ENCODE results near the gene SPHK2.

Gene SPHK2

DNA sequence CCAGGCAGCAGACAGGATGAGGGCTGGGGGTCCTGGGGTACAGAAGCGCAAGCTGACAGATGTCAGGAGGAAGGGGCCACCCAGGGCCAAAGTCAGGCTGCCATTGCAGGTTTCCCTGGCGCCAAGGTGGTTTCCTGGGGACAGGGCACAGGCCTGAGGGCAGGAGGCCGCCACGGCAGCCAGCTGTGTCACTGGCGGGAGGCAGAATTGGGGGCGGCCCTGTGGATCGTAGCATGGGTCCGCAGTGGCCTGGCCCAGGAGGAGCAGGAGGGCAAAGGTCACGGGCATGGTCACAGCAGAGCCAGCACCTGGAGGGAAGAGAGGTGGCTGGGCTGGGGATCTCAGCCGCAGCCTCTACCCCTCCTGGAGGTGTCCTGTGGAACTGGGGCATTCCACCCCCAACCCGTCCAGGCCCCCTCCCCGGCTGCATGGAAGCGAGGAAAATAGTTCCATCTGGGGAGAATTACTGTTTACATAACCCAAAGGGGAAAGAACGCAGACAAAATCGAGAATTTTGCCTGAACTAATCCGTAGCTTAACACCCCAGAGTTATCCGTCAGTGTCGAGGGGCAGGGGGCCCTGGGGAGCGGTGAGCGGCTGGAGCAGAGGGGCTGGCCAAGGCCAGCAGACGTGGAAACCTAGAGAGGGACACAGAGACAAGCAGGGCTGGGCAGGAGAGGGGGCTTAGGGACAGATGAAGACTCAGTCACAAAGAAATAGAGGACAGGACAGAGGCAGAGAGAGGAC is 51.6 kb downstream of the SPHK2 start:
- Histone ChIP-seq H3K9ac (ENCODE audit: low read length) (no peak overlapping the region), H2BK120ac (ENCODE audit: insufficient read depth, low read length, poor library complexity) (no peak overlapping the region), H3K9me3 (ENCODE audit: insufficient read depth, low read depth, low read length) (peaks cover 11% of the 10 kb centered on the region), H3K27ac (ENCODE audit: low read depth, low read length) (no peak overlapping the region), H3K79me2 (ENCODE audit: control insufficient read depth, insufficient read depth, low read length, poor library complexity) (no peaks in the 10 kb centered on the region), H2AK5ac (ENCODE audit: low read length) (no peak overlapping the region), H2AFZ (ENCODE audit: insufficient read depth, low read length, poor library complexity) (no peak overlapping the region), H4K12ac (ENCODE audit: low read depth, low read length) (no peak overlapping the region), H4K91ac (ENCODE audit: low read depth, low read length) (no peak overlapping the region), H3K36me3 (ENCODE audit: control insufficient read depth in 1 of 2, insufficient read depth in 2 of 2, low read length in 2 of 2) (no peaks in the 10 kb centered on the region), H3K14ac (ENCODE audit: low read length) (no peak overlapping the region), H4K8ac (ENCODE audit: low read depth, low read length) (no peak overlapping the region), H2BK5ac (ENCODE audit: low read depth, low read length, poor library complexity) (no peak overlapping the region), H3K23ac (ENCODE audit: low read length) (no peak overlapping the region), H3K27me3 (ENCODE audit: insufficient read depth, low read length) (no peaks in the 10 kb centered on the region), H3K79me1 (ENCODE audit: low read length) (no peaks in the 10 kb centered on the region), H3K4me2 (ENCODE audit: low read length) (no peak overlapping the region), H3K4me3 (ENCODE audit: low read depth, low read length) (no peak overlapping the region), H3K4ac (ENCODE audit: low read depth, low read length) (no peak overlapping the region), H3K4me1 (ENCODE audit: control insufficient read depth in 1 of 2, insufficient read depth in 2 of 2, low read length in 2 of 2) (no peaks in the 10 kb centered on the region), H2BK12ac (ENCODE audit: low read length) (no peak overlapping the region), H3K18ac (ENCODE audit: low read length) (no peak overlapping the region)
- no peak for DNase-seq
- no CpG with 5 or more reads among the region's 21 CpGs for WGBS (ENCODE audit: extremely low coverage, insufficient coverage, insufficient read length)

DNA sequence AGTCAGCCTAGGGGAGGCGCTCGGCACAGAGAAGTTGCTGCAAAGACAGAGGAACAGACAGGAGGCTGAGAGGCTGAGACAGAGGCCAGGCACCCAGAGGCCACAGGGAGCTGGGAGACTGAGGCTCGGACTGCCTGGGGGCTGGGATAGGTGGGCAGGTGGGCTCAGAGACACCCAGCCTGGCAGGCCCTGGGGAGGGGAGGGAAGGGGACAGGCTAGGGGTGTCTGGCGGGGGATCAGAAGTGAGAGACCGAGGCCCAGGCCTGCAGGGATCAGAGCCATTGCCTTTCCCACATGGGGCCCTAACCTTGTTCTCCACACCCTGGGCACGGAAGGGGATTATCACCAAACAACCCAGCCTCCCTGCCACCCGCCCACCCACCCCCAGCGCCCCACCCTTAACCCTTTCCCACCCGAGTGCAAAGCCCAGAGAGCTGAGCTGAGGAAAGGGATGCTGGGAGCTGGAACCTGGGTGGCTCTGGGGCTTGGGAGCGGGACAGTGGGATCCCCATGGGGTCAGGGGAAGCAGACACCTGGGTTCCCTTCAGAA is 52.2 kb downstream of the SPHK2 start:
- Histone ChIP-seq H2AK5ac (ENCODE audit: low read length) (no peak overlapping the region), H3K9me3 (ENCODE audit: insufficient read depth, low read depth, low read length) (peaks cover 11% of the 10 kb centered on the region), H4K12ac (ENCODE audit: low read depth, low read length) (no peak overlapping the region), H3K4me2 (ENCODE audit: low read length) (no peak overlapping the region), H3K23ac (ENCODE audit: low read length) (no peak overlapping the region), H3K14ac (ENCODE audit: low read length) (no peak overlapping the region), H2BK120ac (ENCODE audit: insufficient read depth, low read length, poor library complexity) (no peak overlapping the region), H3K79me1 (ENCODE audit: low read length) (no peaks in the 10 kb centered on the region), H3K4me3 (ENCODE audit: low read depth, low read length) (no peak overlapping the region), H3K79me2 (ENCODE audit: control insufficient read depth, insufficient read depth, low read length, poor library complexity) (no peaks in the 10 kb centered on the region), H3K27me3 (ENCODE audit: insufficient read depth, low read length) (no peaks in the 10 kb centered on the region), H4K8ac (ENCODE audit: low read depth, low read length) (no peak overlapping the region), H3K36me3 (ENCODE audit: control insufficient read depth in 1 of 2, insufficient read depth in 2 of 2, low read length in 2 of 2) (no peaks in the 10 kb centered on the region), H2BK5ac (ENCODE audit: low read depth, low read length, poor library complexity) (no peak overlapping the region), H2AFZ (ENCODE audit: insufficient read depth, low read length, poor library complexity) (no peak overlapping the region), H3K4me1 (ENCODE audit: control insufficient read depth in 1 of 2, insufficient read depth in 2 of 2, low read length in 2 of 2) (no peaks in the 10 kb centered on the region), H3K4ac (ENCODE audit: low read depth, low read length) (no peak overlapping the region), H3K9ac (ENCODE audit: low read length) (no peak overlapping the region), H4K91ac (ENCODE audit: low read depth, low read length) (no peak overlapping the region), H3K27ac (ENCODE audit: low read depth, low read length) (no peak overlapping the region), H3K18ac (ENCODE audit: low read length) (no peak overlapping the region), H2BK12ac (ENCODE audit: low read length) (no peak overlapping the region)
- DNase-seq: no peak
- no CpG with 5 or more reads among the region's 10 CpGs for WGBS (ENCODE audit: extremely low coverage, insufficient coverage, insufficient read length)

DNA sequence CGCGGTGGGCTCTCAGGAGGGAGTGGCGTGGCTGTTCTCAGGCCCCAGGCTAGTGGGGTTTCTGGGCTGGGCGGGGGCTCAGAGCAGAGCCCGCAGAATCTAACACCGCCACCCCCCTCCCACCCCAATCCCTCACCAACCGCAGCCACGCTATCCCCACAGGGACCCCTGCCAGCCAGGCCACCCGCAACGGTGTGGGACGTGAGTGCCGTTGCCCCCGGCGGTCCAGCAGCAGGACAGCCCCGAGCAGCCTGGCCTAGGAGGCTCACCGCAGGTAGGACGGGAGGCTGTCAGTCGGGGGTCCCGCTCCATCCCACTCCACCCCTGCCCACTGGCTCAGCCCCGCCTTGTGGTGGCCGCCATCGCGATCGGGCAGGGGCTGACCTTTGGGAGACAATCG is 53.7 kb downstream of the SPHK2 start, which contains the start of gene NTN5:
NTN5 (minus strand) TSS at position 24 of the 400 bp plus-strand sequence. CDS start 2,031 bp downstream, outside the sequence.
- peaks cover 11% of the 10 kb centered on the region for H3K9me3 ChIP-seq (ENCODE audit: insufficient read depth, low read depth, low read length)
- H3K14ac ChIP-seq (ENCODE audit: low read length): no peak within 1 kb of the TSS
- H3K36me3 ChIP-seq (ENCODE audit: control insufficient read depth in 1 of 2, insufficient read depth in 2 of 2, low read length in 2 of 2): no peaks in the 10 kb centered on the region
- no peak within 1 kb of the TSS for H3K27ac ChIP-seq (ENCODE audit: low read depth, low read length)
- no peak within 1 kb of the TSS for H3K9ac ChIP-seq (ENCODE audit: low read length)
- H4K91ac ChIP-seq (ENCODE audit: low read depth, low read length): no peak within 1 kb of the TSS
- H3K79me1 ChIP-seq (ENCODE audit: low read length): no peaks in the 10 kb centered on the region
- H4K8ac ChIP-seq (ENCODE audit: low read depth, low read length): no peak within 1 kb of the TSS
- H3K4me2 ChIP-seq (ENCODE audit: low read length): no peak within 1 kb of the TSS
- no peaks in the 10 kb centered on the region for H3K27me3 ChIP-seq (ENCODE audit: insufficient read depth, low read length)
- no peak within 1 kb of the TSS for H2BK12ac ChIP-seq (ENCODE audit: low read length)
- H3K4me3 ChIP-seq (ENCODE audit: low read depth, low read length): no peak within 1 kb of the TSS
- H3K23ac ChIP-seq (ENCODE audit: low read length): no peak within 1 kb of the TSS
- no peak within 1 kb of the TSS for H2AK5ac ChIP-seq (ENCODE audit: low read length)
- H3K18ac ChIP-seq (ENCODE audit: low read length): no peak within 1 kb of the TSS
- H2AFZ ChIP-seq (ENCODE audit: insufficient read depth, low read length, poor library complexity): no peak within 1 kb of the TSS
- DNase-seq: no peak
- no CpG with 5 or more reads among the region's 25 CpGs for WGBS (ENCODE audit: extremely low coverage, insufficient coverage, insufficient read length)
- H3K4me1 ChIP-seq (ENCODE audit: control insufficient read depth in 1 of 2, insufficient read depth in 2 of 2, low read length in 2 of 2): no peaks in the 10 kb centered on the region
- no peak within 1 kb of the TSS for H2BK5ac ChIP-seq (ENCODE audit: low read depth, low read length, poor library complexity)
- H4K12ac ChIP-seq (ENCODE audit: low read depth, low read length): no peak within 1 kb of the TSS
- no peak within 1 kb of the TSS for H2BK120ac ChIP-seq (ENCODE audit: insufficient read depth, low read length, poor library complexity)
- no peaks in the 10 kb centered on the region for H3K79me2 ChIP-seq (ENCODE audit: control insufficient read depth, insufficient read depth, low read length, poor library complexity)
- H3K4ac ChIP-seq (ENCODE audit: low read depth, low read length): no peak within 1 kb of the TSS

DNA sequence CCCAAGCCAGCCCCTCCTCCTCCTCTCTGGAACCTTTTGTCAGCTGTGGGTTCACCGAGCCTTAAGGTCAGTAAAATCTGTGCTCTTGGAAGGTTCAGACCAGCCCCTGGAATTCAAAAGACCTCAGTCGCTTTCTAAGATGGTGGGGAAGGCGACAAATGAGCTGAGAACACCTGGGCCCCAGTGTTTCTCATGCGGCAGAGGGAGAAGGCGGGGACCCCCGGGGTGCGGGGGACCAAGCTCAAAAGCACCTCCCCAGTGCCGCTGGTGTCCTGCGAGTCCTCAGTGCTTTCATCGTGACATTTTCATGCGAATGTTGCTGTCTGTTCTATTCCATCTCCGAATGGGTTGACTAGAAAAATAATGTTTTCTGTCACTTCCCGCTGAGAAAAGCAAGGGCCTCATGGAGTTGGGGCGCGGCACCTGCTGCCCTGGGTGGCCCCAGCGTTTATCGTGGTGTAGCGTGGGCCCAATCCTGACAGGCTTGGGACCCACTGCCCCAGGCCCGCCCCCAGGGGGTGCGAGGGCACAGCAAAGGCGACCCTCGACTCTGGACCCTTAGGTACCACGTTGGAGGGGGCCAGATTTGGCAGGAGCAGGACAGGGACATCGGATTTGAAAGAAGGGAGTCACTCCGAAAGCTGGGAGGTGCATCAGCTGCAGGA is 54.3 kb downstream of the SPHK2 start:
- Histone ChIP-seq H2BK120ac (ENCODE audit: insufficient read depth, low read length, poor library complexity) (no peak overlapping the region), H2BK5ac (ENCODE audit: low read depth, low read length, poor library complexity) (no peak overlapping the region), H3K27ac (ENCODE audit: low read depth, low read length) (no peak overlapping the region), H3K27me3 (ENCODE audit: insufficient read depth, low read length) (no peaks in the 10 kb centered on the region), H2BK12ac (ENCODE audit: low read length) (no peak overlapping the region), H3K4ac (ENCODE audit: low read depth, low read length) (no peak overlapping the region), H4K91ac (ENCODE audit: low read depth, low read length) (no peak overlapping the region), H3K4me2 (ENCODE audit: low read length) (no peak overlapping the region), H3K36me3 (ENCODE audit: control insufficient read depth in 1 of 2, insufficient read depth in 2 of 2, low read length in 2 of 2) (no peaks in the 10 kb centered on the region), H3K18ac (ENCODE audit: low read length) (no peak overlapping the region), H3K9me3 (ENCODE audit: insufficient read depth, low read depth, low read length) (peaks cover 11% of the 10 kb centered on the region), H3K9ac (ENCODE audit: low read length) (no peak overlapping the region), H4K8ac (ENCODE audit: low read depth, low read length) (no peak overlapping the region), H3K14ac (ENCODE audit: low read length) (no peak overlapping the region), H3K79me1 (ENCODE audit: low read length) (no peaks in the 10 kb centered on the region), H3K4me1 (ENCODE audit: control insufficient read depth in 1 of 2, insufficient read depth in 2 of 2, low read length in 2 of 2) (no peaks in the 10 kb centered on the region), H2AK5ac (ENCODE audit: low read length) (no peak overlapping the region), H3K23ac (ENCODE audit: low read length) (no peak overlapping the region), H4K12ac (ENCODE audit: low read depth, low read length) (no peak overlapping the region), H2AFZ (ENCODE audit: insufficient read depth, low read length, poor library complexity) (no peak overlapping the region), H3K4me3 (ENCODE audit: low read depth, low read length) (no peak overlapping the region), H3K79me2 (ENCODE audit: control insufficient read depth, insufficient read depth, low read length, poor library complexity) (no peaks in the 10 kb centered on the region)
- no CpG with 5 or more reads among the region's 25 CpGs for WGBS (ENCODE audit: extremely low coverage, insufficient coverage, insufficient read length)
- DNase-seq: no peak
